HepG2 (cell line): ENCODE measurements around the gene TACC2. TPM values are rescaled to one million over a fixed set of nuclear protein-coding genes. Genes with fewer than 3 reads are reported as not detected.

ENCODE experiments used
- AKAP8 ChIP-seq: sonication (generic); formaldehyde crosslinking; IDR thresholded peaks from 2 replicates; pipeline ENCODE4 v1.5.1; 2020; ENCODE audit warnings: mild to moderate bottlenecking, missing genetic modification reagents
- ARNT2 ChIP-seq: sonication (generic); formaldehyde crosslinking; IDR thresholded peaks from 2 replicates; pipeline ENCODE4 v1.8.0; 2022; ENCODE audit warnings: mild to moderate bottlenecking, low read depth, missing genetic modification reagents, moderate library complexity
- CCDC6 ChIP-seq: sonication (generic); formaldehyde crosslinking; IDR thresholded peaks from 2 replicates; pipeline ENCODE4 v1.8.1; 2022; ENCODE audit warnings: mild to moderate bottlenecking, missing genetic modification reagents, moderate library complexity
- EZH2 ChIP-seq: conservative IDR thresholded peaks from 2 replicates; pipeline ENCODE4 v1.6.1; 2012; ENCODE audit warnings: mild to moderate bottlenecking, low read depth, low read length, moderate library complexity
- FOSL1 ChIP-seq: sonication (generic); formaldehyde crosslinking; IDR thresholded peaks from 2 replicates; pipeline ENCODE4 v1.9.0; 2021; ENCODE audit warnings: missing genetic modification reagents, borderline replicate concordance
- GRHL1 ChIP-seq: sonication (generic); formaldehyde crosslinking; conservative IDR thresholded peaks from 2 replicates; pipeline ENCODE4 v1.8.0; 2022; ENCODE audit warnings: missing genetic modification reagents
- IKZF1 ChIP-seq: fragments of 450-650 bp; IDR thresholded peaks from 2 replicates; pipeline ENCODE4 v1.7.1; 2016
- KAT7 ChIP-seq: IDR thresholded peaks from 2 replicates; pipeline ENCODE4 v1.6.1; 2018; ENCODE audit warnings: borderline replicate concordance, missing compliant biosample characterization
- SNAI1 ChIP-seq: sonication (generic); formaldehyde crosslinking; IDR thresholded peaks from 2 replicates; pipeline ENCODE4 v1.5.0; 2020; ENCODE audit warnings: mild to moderate bottlenecking, missing genetic modification reagents, borderline replicate concordance
- TRIM22 ChIP-seq: fragments of 450-650 bp; IDR thresholded peaks from 2 replicates; pipeline ENCODE4 v1.6.1; 2017
- ZBTB14 ChIP-seq: sonication (generic); formaldehyde crosslinking; IDR thresholded peaks from 2 replicates; pipeline ENCODE4 v1.4.0; 2020; ENCODE audit warnings: missing genetic modification reagents
- ZFP37 ChIP-seq: sonication (generic); formaldehyde crosslinking; IDR thresholded peaks from 2 replicates; pipeline ENCODE4 v1.4.0; 2020; ENCODE audit warnings: missing genetic modification reagents, borderline replicate concordance
- polyA plus RNA-seq, 8 experiments: library from polyadenylated mRNA; depleted of rRNA in 3 of 8; stranded (reverse) in 7 of 8; unstranded in 1 of 8; fragments of >200 nt; fragmentation: Illumina TruSeq in 4 of 8; extraction: Trizol in 4 of 8; gene quantifications; 2 replicates each; pipeline versions ENCODE4 v1.2.1 to v1.2.3, GENCODE V29; 2011 to 2016; ENCODE audit warnings: low read depth in 4 of 8, missing spikeins in 1 of 8, mixed read lengths in 1 of 8; ENCODE audit not compliant: insufficient read depth in 1 of 8
- total RNA-seq, 5 experiments: library from RNA; depleted of rRNA; stranded (reverse); fragments of >200 nt; fragmentation: Illumina TruSeq; extraction: Trizol; gene quantifications; 2 replicates each; pipeline ENCODE4 v1.2.3, GENCODE V29; 2016; ENCODE audit warnings: low read depth in 1 of 5
- TF ChIP-seq, protein P1 (sequence below): sonication (generic); formaldehyde crosslinking; IDR thresholded peaks from 2 replicates; pipeline ENCODE4 v1.5.1; 2020; ENCODE audit warnings: missing genetic modification reagents, mild to moderate bottlenecking, borderline replicate concordance
- TF ChIP-seq, protein P2 (sequence below), 2 experiments: sonication (generic) in 1 of 2; formaldehyde crosslinking in 1 of 2; IDR thresholded peaks; 2 replicates each; pipeline versions ENCODE4 v1.5.1 to v1.6.1; 2011 to 2020; ENCODE audit warnings: borderline replicate concordance in 1 of 2, low read depth in 1 of 2, low read length in 1 of 2, mild to moderate bottlenecking in 1 of 2, missing genetic modification reagents in 1 of 2, moderate library complexity in 1 of 2

TACC2 gene
- total and polyA plus RNA-seq, 2 of the 13 experiments (the other 11 are each of a cell fraction or from before 2014, with no cell fraction given), result 11.8 to 16.0 TPM

- TF ChIP-seq GRHL1 (CRISPR knock-in tag), result no peak
- no peak for TF ChIP-seq CCDC6 (CRISPR knock-in tag)
- TF ChIP-seq AKAP8, result no peak
- TF ChIP-seq EZH2, result no peak
- TF ChIP-seq KAT7, result no peak
- TF ChIP-seq IKZF1, result no peak
- TF ChIP-seq, protein P1, sequence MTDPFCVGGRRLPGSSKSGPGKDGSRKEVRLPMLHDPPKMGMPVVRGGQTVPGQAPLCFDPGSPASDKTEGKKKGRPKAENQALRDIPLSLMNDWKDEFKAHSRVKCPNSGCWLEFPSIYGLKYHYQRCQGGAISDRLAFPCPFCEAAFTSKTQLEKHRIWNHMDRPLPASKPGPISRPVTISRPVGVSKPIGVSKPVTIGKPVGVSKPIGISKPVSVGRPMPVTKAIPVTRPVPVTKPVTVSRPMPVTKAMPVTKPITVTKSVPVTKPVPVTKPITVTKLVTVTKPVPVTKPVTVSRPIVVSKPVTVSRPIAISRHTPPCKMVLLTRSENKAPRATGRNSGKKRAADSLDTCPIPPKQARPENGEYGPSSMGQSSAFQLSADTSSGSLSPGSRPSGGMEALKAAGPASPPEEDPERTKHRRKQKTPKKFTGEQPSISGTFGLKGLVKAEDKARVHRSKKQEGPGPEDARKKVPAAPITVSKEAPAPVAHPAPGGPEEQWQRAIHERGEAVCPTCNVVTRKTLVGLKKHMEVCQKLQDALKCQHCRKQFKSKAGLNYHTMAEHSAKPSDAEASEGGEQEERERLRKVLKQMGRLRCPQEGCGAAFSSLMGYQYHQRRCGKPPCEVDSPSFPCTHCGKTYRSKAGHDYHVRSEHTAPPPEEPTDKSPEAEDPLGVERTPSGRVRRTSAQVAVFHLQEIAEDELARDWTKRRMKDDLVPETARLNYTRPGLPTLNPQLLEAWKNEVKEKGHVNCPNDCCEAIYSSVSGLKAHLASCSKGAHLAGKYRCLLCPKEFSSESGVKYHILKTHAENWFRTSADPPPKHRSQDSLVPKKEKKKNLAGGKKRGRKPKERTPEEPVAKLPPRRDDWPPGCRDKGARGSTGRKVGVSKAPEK (CRISPR knock-in tag), result no peak
- no peak for TF ChIP-seq ARNT2 (CRISPR knock-in tag)
- TF ChIP-seq ZFP37 (CRISPR knock-in tag), result no peak
- TF ChIP-seq ZBTB14, result no peak
- peak; percentile 95 for TF ChIP-seq FOSL1 (CRISPR knock-in tag)
- TF ChIP-seq TRIM22, result no peak
- TF ChIP-seq, protein P2, sequence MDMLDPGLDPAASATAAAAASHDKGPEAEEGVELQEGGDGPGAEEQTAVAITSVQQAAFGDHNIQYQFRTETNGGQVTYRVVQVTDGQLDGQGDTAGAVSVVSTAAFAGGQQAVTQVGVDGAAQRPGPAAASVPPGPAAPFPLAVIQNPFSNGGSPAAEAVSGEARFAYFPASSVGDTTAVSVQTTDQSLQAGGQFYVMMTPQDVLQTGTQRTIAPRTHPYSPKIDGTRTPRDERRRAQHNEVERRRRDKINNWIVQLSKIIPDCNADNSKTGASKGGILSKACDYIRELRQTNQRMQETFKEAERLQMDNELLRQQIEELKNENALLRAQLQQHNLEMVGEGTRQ (IDR thresholded peaks at IDR 0.05; ENCODE audit: low read depth, low read length), result no peak
- TF ChIP-seq, protein P2 (CRISPR knock-in tag; IDR thresholded peaks at IDR 0.05; ENCODE audit: borderline replicate concordance), result no peak
- no peak for TF ChIP-seq SNAI1 (CRISPR knock-in tag)
Observed at GRCh38 chr10:122056431-122057094, 67.6 kb downstream of the TACC2 start (continued).
